HepG2 (cell line): ENCODE data around the gene HCFC1R1. TPM values are rescaled to one million over a fixed set of nuclear protein-coding genes. Genes with fewer than 3 reads are reported as not detected.

Experiments used
- FOXO1 ChIP-seq: sonication (generic); formaldehyde crosslinking; IDR thresholded peaks from 2 replicates; pipeline ENCODE4 v1.4.0; 2020; ENCODE audit warnings: missing genetic modification reagents
- HINFP ChIP-seq: sonication (generic); formaldehyde crosslinking; IDR thresholded peaks from 2 replicates; pipeline ENCODE4 v1.4.0; 2020; ENCODE audit warnings: low read depth, mild to moderate bottlenecking, missing genetic modification reagents
- IKZF5 ChIP-seq: IDR thresholded peaks from 2 replicates; pipeline ENCODE4 v1.6.1; 2018; ENCODE audit warnings: missing genetic modification reagents, mild to moderate bottlenecking, missing compliant biosample characterization
- MIXL1 ChIP-seq: IDR thresholded peaks from 2 replicates; pipeline ENCODE4 v1.6.1; 2016
- MLX ChIP-seq: IDR thresholded peaks from 2 replicates; pipeline ENCODE4 v1.6.1; 2016
- MLXIP ChIP-seq: sonication (generic); formaldehyde crosslinking; IDR thresholded peaks from 2 replicates; pipeline ENCODE4 v1.9.0; 2021; ENCODE audit warnings: missing genetic modification reagents, borderline replicate concordance
- SOX13 ChIP-seq, 3 experiments: fragments of 450-650 bp in 1 of 3; sonication (generic) in 1 of 3; formaldehyde crosslinking in 1 of 3; IDR thresholded peaks in 2 of 3; conservative IDR thresholded peaks in 1 of 3; 2 replicates each; pipeline versions ENCODE4 v1.5.0 to v1.6.1; 2016 to 2020; ENCODE audit warnings: antibody characterized with exemption in 1 of 3, mild to moderate bottlenecking in 1 of 3, missing compliant biosample characterization in 1 of 3, missing genetic modification reagents in 1 of 3, moderate library complexity in 1 of 3
- THRA ChIP-seq: sonication (generic); formaldehyde crosslinking; IDR thresholded peaks from 2 replicates; pipeline ENCODE4 v1.4.0; 2020; ENCODE audit warnings: missing genetic modification reagents, borderline replicate concordance
- ZNF788 ChIP-seq: sonication (generic); formaldehyde crosslinking; IDR thresholded peaks from 2 replicates; pipeline ENCODE4 v1.5.0; 2020; ENCODE audit warnings: mild to moderate bottlenecking, missing genetic modification reagents, borderline replicate concordance
- polyA plus RNA-seq, 8 experiments: library from polyadenylated mRNA; depleted of rRNA in 3 of 8; stranded (reverse) in 7 of 8; unstranded in 1 of 8; fragments of >200 nt; fragmentation: Illumina TruSeq in 4 of 8; extraction: Trizol in 4 of 8; gene quantifications; 2 replicates each; pipeline versions ENCODE4 v1.2.1 to v1.2.3, GENCODE V29; 2011 to 2016; ENCODE audit warnings: low read depth in 4 of 8, missing spikeins in 1 of 8, mixed read lengths in 1 of 8; ENCODE audit not compliant: insufficient read depth in 1 of 8
- total RNA-seq, 5 experiments: library from RNA; depleted of rRNA; stranded (reverse); fragments of >200 nt; fragmentation: Illumina TruSeq; extraction: Trizol; gene quantifications; 2 replicates each; pipeline ENCODE4 v1.2.3, GENCODE V29; 2016; ENCODE audit warnings: low read depth in 1 of 5
- TF ChIP-seq, protein P1 (sequence below): sonication (generic); formaldehyde crosslinking; IDR thresholded peaks from 2 replicates; pipeline ENCODE4 v1.9.0; 2021; ENCODE audit warnings: mild to moderate bottlenecking, missing genetic modification reagents

HCFC1R1 gene
- total and polyA plus RNA-seq, 2 of the 13 experiments (the other 11 are each of a cell fraction or from before 2014, with no cell fraction given), result 13.8 to 16.1 TPM

- TF ChIP-seq, protein P1, sequence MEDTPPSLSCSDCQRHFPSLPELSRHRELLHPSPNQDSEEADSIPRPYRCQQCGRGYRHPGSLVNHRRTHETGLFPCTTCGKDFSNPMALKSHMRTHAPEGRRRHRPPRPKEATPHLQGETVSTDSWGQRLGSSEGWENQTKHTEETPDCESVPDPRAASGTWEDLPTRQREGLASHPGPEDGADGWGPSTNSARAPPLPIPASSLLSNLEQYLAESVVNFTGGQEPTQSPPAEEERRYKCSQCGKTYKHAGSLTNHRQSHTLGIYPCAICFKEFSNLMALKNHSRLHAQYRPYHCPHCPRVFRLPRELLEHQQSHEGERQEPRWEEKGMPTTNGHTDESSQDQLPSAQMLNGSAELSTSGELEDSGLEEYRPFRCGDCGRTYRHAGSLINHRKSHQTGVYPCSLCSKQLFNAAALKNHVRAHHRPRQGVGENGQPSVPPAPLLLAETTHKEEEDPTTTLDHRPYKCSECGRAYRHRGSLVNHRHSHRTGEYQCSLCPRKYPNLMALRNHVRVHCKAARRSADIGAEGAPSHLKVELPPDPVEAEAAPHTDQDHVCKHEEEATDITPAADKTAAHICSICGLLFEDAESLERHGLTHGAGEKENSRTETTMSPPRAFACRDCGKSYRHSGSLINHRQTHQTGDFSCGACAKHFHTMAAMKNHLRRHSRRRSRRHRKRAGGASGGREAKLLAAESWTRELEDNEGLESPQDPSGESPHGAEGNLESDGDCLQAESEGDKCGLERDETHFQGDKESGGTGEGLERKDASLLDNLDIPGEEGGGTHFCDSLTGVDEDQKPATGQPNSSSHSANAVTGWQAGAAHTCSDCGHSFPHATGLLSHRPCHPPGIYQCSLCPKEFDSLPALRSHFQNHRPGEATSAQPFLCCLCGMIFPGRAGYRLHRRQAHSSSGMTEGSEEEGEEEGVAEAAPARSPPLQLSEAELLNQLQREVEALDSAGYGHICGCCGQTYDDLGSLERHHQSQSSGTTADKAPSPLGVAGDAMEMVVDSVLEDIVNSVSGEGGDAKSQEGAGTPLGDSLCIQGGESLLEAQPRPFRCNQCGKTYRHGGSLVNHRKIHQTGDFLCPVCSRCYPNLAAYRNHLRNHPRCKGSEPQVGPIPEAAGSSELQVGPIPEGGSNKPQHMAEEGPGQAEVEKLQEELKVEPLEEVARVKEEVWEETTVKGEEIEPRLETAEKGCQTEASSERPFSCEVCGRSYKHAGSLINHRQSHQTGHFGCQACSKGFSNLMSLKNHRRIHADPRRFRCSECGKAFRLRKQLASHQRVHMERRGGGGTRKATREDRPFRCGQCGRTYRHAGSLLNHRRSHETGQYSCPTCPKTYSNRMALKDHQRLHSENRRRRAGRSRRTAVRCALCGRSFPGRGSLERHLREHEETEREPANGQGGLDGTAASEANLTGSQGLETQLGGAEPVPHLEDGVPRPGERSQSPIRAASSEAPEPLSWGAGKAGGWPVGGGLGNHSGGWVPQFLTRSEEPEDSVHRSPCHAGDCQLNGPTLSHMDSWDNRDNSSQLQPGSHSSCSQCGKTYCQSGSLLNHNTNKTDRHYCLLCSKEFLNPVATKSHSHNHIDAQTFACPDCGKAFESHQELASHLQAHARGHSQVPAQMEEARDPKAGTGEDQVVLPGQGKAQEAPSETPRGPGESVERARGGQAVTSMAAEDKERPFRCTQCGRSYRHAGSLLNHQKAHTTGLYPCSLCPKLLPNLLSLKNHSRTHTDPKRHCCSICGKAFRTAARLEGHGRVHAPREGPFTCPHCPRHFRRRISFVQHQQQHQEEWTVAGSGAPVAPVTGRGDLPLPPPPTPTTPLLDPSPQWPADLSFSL, result no peak
- TF ChIP-seq SOX13 (IDR thresholded peaks at IDR 0.05), result no peak
- peak in 1 of 2 experiments; percentile 45; a peak in 1 of 4 replicates for TF ChIP-seq SOX13 (CRISPR knock-in tag; conservative IDR thresholded peaks at IDR 0.05 in 1 of 2, IDR thresholded peaks at IDR 0.05 in 1 of 2)
- 0 out of 2 replicates have a peak, but pooled peaks have one; percentile 45 for TF ChIP-seq THRA (CRISPR knock-in tag)
- TF ChIP-seq ZNF788, result peak; percentile 30; the same call in 1 of the 2 replicates
- TF ChIP-seq MLX, result peak; percentile 76
- TF ChIP-seq MLXIP (CRISPR knock-in tag), result no peak
- peak; percentile 68; the same call in 1 of the 2 replicates for TF ChIP-seq IKZF5 (CRISPR knock-in tag)
- TF ChIP-seq FOXO1 (CRISPR knock-in tag), result no peak
- peak; percentile 38; the same call in 1 of the 2 replicates for TF ChIP-seq MIXL1 (CRISPR knock-in tag)
- peak; percentile 27; the same call in 1 of the 2 replicates for TF ChIP-seq HINFP (CRISPR knock-in tag)
Measured at GRCh38 chr16:3003582-3004270, 20.0 kb downstream of the HCFC1R1 start (continued).
